Activated naive CD4-positive, alpha-beta T cell treated with Interleukin-2 at 50 U/mL for 16 hours (primary cell): ENCODE data around the gene ASMT.
"Not testable (repeated sequence)": the region's sequence is repeated elsewhere in the genome, so short reads cannot be mapped to it uniquely, and the experiment has no call there.

ENCODE experiments used
- DNase-seq: peaks from one replicate; pipeline ENCODE4 v3.0.0-alpha.2; 2020

ASMT gene

DNA sequence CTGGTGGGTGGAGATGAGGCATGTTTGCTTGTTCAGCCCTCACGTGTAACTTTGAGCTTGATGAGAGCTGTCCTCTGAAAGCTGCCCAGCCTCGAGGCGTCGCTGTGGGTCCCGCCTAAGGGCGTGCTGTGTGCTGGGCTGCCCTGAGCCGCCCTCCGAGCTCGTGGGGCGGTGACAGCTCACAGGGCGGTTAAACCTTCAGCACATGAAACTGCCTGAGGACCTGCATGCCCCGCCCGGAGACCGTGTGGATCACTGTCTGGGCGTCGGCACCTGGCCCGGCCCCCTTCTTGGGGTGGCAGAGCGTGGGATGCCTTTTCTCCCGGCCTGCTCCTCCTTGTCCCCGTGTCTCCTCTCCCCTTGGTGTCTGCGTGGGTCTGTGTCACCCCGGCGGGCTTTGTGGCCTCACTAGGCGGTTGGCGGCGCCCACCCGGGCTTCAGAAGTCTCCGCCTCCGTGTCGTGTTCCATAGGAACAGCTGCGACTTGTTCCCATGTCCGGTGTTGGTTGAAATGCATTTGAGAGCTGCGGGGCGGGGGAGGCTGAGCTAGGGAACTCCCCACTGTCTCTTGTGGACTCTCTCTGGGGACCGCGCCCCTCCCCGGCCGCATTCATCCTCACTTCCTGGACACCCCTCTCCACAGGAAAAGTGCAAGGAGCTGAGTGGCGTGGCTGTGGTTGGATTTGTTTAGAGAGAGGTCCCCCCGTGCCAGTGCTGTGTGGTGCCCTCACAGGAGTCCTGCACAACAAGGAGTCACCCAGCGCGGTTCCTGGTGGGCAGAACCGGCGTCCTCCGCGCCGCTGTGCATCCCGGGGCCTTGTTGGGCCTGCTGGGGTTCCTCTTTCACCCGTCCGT, 16.6 kb upstream of the ASMT start:
- DNase-seq = no peak

DNA sequence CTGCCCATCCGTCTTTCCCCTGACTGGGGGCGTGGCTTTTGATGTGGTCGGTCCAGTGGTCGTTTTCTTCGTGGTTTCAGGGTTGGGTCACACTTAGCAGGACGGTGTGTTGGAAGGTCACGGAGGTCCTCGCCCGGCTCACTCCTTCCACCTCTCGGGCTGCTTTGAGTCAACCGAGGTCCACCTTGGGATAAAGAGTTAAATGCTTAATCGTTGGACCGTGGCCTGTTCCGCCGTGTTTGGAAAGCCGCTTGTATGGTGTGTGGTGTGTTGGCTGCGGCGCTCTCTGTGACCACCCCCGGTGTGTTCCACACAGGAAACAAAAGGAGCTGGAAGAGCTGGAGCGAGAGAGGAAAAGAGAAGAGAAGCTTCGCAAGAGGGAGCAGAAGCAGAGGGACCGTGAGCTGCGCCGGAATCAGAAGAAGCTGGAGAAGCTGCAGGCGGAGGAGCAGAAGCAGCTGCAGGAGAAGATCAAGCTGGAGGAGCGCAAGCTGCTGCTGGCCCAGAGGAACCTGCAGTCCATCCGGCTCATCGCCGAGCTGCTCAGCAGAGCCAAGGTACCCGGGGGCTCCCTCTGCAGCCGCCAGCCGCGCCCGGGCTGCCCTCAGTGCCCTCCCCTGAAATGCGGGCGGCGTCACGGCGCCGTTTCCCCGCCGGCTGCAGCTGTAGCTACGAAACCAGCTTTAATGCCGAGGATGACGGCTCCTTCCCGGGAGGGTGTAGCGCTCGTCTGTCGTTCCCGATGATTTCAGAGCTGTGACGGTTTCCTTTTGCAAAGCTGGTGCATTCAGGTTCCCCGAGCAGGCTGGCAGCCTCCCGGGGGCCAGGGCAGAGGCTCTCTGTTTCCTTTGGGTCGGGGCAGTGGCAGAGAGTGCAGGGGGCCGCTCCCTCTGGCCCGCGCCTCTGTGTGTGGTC, 15.7 kb upstream of the ASMT start:
- DNase-seq = no peak

DNA sequence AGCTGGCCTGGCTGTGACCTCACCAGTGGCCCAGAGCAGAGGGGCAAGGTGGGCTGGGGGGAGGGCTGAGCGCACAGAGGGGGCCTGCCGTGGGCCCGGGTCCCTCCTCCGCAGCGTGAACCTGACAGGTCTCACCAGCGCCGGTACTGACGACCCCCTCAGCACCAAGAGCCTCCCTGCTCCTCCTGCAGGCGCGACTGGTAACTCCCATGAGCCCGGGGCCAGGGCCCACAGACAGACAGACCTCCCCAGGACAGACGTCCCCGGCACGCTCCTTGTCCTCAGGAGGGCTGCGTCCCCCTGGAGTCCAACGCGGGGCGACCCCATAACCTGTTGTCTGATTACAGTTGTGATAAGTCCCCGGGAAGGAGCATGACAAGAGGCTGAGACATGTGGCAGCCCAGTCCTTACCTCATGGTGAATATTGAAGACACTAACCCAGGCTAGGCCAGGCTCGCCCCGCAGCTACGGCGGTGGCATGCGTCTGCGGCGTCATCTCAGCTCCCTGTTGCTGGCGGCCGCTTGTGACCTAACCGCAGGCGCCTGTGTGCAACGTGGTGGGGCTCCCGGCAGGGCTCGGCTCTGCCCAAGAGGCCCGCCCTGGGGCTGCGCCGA, 15.0 kb upstream of the ASMT start:
- no peak for DNase-seq

DNA sequence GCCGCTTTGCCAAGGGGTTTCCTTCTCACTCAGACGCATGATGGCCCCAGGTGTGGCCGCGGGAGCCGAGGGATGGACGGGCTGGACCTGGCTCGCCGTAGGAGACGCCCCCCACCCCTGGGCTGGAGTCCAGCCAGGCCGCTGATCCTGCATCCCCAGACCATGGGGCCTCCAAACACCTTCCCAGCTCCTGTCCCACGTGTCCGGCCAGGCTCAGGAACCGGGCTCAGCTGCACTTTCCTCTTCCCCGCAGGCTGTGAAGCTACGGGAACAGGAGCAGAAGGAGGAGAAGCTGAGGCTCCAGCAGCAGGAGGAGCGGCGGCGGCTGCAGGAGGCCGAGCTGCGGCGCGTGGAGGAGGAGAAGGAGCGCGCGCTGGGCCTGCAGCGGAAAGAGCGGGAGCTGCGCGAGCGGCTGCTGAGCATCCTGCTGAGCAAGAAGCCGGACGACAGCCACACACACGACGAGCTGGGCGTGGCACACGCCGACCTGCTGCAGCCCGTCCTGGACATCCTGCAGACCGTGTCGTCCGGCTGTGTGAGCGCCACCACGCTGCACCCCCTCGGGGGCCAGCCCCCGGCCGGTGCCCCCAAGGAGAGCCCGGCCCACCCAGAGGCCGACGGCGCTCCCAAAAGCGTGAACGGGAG, 14.3 kb upstream of the ASMT start:
- DNase-seq = no peak

DNA sequence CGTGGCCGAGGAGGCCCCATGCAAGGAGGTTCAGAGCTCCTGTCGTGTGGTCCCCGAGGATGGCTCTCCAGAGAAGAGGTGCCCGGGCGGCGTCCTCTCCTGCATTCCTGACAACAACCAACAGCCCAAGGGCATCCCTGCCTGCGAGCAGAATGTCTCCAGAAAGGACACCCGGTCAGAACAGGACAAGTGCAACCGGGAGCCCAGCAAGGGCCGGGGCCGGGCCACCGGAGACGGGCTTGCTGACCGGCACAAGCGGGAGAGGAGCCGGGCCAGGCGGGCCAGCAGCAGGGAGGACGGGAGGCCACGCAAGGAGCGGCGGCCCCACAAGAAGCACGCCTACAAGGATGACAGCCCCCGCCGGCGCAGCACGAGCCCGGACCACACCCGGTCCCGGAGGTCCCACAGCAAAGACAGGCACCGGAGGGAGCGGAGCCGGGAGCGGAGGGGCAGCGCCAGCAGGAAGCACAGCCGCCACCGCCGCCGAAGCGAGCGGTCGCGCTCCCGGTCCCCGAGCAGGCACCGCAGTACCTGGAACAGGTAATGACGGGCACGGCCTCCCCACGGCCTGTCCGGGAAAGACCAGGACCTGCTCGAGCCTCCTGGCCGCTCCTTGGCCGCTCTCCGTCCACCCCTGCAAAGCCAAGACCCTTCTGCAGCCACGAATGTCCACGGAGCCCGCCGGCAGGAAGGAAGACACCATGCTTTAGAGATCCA, 13.7 kb upstream of the ASMT start:
- no peak for DNase-seq

DNA sequence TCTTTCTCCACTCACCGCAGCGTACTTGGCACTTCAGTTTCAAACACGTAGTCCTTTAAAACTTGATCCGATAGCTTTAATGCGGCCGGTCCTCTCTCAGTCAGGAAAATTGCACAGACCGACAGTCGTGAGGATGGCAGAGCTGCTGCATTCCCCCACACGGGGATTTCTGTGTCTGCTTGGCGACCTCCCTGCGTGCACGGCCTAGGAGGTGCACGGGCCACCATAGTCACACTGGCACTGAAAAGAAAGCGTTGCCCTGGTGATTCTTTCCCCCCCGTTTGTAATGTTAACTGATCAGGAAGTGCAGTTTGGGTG, 13.1 kb upstream of the ASMT start:
- DNase-seq = no peak

DNA sequence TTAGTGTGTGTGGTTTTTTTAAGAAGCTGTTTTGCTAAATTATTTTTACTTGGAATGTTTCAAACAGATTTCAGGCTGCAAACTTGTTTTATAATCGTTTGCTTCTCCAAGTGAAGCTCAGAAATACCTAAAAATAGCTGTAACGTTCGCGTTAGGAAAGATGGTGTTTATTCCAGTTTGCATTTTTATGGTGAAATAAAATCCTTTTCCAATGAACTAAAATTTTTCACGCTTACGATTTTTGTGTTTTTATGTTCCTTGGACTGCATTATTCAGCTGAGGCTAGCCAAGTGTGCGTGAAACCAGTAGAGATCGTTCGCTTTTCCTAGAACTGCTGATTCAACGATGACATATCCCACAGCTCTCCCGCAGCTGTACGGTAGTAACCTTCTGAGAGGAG, 12.6 kb upstream of the ASMT start:
- no peak for DNase-seq

DNA sequence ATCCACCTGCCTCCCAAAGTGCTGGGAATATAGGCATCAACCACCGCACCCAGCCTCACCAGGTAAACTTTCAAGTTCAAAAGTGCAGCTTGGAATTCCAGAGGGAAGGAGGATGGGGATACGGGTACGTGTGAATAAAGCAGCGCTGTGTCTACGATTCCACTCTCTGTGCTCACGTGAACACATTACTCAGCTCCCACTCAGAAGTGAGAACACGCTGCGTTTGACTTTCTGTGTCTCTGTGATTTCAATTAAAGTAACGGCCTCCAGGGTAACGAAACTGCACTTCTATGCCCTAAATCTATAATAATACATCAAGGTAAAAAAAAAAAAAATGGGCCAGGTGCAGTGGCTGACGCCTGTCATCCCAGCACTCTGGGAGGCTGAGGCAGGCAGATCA, 8.4 kb upstream of the ASMT start:
- DNase-seq = no peak

DNA sequence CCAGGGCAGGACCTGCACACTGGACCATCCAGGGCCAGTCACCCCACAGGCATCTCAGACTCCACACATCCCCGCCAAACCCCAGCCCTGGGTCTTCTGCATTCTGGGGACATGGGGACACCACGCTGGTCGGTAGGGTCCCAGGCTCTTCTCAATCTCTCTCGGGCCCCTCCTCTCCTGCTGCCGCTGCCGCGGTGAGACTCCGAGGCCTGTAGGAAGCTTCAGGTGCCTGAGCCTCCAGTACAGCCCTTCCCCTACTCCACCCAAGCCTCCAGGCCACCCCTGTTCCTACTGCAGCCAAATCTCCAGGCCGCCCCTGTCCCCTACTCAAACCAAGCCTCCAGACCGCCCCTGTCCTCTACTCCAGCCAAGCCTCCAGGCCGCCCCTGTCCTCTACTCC, 5.5 kb upstream of the ASMT start:
- DNase-seq = no peak

DNA sequence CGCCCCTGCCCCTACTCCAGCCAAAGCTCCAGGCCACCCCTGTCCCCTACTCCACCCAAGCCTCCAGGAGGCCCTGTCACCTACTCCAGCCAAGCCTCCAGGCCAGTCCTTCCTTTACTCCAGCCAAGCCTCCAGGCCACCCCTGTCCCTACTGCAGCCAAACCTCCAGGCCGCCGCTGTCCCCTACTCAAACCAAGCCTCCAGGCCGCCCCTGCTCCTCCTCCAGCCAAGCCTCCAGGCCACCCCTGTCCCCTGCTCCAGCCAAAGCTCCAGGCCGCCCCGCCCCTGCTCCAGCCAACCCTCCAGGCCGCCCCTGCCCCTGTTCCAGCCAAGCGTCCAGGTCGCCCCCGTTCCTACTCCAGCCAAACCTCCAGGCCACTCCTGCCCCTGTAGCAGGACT, 5.1 kb upstream of the ASMT start:
- no peak for DNase-seq

DNA sequence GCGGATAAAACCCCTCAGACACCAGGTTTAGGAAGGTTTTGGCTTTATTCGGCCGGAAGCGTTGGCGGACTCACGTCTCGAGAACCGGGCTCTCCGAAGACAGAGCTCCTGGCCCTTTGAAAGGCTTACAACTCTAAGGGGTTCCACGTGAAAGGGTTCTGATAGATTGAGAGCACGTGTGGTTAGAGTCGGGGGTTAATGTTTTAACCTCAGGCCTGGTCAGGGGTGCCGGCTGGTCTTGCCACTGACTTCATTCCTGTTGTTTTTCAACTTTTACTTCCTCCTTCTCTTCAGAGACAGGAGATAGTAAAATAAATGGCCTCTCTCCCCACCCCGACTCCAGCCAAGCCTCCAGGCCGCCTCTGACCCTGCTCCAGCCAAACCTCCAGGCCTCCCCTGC, 4.7 kb upstream of the ASMT start:
- DNase-seq = no peak

DNA sequence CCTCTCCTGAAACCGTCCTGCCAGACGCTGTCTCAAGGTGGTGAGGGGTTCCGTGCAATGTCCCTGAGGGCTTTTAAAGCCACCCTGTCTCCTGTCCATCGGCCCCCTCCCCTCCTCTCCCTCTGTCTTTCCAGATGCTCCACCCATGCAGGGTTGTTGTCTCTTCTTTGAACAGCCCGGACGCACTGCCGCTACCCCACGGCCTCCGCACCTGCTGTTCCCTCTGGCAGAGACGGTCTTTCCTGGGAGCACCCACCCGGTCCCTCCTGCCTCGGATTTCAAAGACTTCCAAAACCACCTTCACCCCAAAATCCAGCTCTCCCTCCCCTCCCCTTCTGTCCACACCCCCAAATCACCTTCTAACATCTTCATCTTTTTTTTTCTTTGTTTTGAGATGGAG, 4.1 kb upstream of the ASMT start:
- DNase-seq = no peak

DNA sequence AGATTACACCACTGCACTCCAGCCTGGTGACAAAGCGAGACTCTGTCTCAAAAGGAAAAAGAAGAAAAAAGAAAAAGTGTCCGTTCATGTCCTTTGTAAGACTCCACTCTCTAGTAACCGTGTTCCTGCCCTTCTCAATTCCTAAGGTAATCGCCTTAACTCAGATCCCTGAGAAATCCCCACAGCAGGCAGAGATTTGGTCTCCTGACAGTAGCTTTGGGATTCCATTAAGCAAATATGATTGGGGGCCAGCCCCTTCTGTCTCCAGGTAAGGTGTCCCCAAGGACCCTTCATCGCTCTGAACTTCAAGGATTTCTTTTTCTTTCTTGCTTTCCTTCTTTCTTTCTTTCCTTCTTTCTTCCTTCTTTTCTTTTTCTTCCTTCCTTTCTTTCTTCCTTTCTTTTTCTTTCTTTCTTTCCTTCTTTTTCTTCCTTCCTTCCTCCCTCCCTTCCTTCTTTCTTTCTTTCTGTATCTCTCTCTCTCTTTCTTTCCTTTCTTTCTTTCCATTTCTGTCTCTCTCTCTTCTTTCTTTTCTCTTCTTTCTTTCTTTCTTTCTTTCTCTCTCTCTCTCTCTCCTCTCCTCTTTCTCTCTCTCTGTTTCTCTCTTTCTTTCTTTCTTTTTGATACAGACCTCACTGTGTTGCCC, 2.1 kb upstream of the ASMT start:
- DNase-seq = no peak

DNA sequence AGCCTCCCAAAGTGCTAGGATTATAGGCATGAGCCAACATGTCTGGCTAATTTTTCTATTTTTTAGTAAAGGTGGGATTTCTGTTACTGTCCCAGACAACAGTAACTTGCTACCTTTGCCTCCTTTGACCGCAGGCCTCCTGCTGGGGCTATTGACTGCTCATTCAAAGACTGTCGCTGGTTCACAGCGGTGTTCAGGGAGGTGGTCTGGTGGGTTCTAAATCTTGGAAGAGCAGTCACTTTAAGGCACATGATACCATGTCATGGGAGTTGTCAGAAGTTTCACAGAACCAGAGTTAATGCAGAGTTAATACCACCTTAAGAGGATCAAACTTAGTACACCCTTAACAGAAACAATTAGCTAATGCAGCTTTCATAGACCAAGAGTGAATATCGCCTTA, 3.8 kb downstream of the ASMT start:
- no peak for DNase-seq

DNA sequence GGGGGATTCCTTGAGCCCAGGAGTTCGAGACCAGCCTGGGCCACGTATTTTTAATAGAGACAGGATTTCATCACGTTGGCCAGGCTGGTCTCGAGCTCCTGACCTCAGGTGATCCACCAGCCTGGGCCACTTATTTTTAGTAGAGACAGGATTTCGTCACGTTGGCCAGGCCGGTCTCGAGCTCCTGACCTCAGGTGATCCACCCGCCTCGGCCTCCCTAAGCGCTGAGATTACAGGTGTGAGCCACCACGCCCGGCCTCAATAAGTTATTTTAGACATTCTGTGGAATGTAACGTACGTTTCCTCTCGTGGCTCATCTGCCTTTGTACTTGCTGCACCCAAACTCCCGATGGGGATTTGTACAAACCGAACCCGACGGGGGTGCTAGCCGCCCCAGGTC, 8.8 kb downstream of the ASMT start:
- no peak for DNase-seq

DNA sequence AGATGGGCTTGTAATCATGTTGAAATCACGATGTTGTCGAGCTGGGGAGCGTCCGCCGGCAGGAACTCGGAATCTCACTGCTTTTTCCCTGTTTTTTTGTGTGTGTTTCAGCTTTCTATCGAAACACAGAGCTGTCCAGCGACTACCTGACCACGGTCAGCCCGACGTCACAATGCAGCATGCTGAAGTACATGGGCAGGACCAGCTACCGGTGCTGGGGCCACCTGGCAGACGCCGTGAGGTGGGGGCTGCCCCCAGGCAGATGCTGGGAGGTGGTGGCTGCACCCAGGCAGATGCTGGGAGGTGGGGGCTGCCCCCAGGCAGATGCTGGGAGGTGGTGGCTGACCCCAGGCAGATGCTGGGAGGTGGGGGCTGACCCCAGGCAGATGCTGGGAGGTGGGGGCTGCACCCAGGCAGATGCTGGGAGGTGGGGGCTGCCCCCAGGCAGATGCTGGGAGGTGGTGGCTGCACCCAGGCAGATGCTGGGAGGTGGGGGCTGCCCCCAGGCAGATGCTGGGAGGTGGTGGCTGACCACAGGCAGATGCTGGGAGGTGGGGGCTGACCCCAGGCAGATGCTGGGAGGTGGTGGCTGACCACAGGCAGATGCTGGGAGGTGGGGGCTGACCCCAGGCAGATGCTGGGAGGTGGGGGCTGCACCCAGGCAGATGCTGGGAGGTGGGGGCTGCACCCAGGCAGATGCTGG, 9.4 kb downstream of the ASMT start:
- not testable (repeated sequence) for DNase-seq

DNA sequence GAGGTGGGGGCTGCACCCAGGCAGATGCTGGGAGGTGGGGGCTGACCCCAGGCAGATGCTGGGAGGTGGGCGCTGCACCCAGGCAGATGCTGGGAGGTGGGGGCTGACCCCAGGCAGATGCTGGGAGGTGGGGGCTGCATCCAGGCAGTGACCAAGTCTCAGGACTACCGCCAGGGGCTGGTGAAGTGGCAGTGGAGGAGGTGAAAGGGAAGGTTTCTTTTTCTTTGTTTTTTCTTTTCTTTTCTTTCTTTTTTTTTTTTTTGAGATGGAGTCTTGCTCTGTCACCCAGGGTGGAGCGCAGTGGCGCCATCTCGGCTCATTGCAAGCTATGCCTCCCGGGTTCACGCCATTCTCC, 10.0 kb downstream of the ASMT start:
- not testable (repeated sequence) for DNase-seq

DNA sequence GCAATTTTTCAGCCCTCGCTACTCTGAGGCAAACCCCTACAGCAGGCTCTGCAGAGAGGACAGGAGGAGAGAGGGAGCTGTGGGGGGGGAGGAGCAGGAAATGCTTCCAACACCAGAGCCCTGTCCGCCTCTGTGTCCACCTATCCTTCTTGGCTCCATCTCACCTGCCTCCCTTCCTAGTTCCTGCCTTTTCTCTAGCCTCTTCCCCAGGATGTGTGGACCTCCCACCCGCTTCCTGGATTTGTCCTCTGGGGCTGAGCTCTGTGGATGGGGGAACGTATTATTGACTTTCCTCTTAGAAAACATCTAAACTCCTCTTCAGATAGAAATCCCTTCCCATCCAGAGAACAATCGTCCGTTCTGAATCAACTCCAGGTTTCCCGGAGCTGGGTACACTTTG, 14.4 kb downstream of the ASMT start:
- no peak for DNase-seq

DNA sequence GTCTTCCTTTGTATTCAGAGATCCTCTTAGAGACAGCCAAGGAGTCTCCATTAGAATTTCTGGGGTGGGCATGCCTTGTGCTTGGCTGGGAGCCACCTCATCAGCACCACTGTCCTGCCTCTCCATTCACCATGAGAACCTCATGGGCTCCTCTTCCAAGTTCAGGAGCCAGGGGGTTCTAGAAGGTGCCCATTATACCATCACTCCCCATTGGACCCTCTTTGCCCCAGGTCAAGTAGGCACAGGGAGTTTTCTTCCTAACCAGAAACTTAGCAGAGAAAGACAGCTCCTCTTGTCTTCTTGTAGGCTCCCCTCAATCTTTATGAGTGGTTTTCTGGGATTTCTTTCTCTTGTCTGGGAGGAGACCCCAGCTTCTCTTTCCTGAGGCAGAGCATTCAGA, 31.1 kb downstream of the ASMT start:
- DNase-seq = no peak

DNA sequence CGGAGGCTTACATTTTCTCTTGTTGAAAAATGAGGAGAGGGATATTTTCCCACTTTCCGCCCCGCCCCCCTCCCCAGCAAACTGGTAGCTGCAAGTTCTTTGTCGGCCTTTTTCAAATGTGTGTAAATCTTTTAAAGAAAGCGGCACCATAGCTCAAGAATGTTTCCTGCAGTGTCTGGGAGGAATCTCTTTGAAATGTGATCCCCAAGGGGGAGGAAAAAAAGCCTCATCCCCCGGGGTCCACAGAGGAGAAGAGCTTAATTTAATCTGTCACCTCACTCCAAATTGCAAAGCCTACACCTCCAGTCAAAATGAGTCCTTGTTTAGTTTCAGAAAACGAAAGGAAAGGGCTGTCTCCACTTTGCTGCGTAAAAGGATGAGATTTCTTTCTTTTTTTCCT, 34.8 kb downstream of the ASMT start:
- DNase-seq = no peak

DNA sequence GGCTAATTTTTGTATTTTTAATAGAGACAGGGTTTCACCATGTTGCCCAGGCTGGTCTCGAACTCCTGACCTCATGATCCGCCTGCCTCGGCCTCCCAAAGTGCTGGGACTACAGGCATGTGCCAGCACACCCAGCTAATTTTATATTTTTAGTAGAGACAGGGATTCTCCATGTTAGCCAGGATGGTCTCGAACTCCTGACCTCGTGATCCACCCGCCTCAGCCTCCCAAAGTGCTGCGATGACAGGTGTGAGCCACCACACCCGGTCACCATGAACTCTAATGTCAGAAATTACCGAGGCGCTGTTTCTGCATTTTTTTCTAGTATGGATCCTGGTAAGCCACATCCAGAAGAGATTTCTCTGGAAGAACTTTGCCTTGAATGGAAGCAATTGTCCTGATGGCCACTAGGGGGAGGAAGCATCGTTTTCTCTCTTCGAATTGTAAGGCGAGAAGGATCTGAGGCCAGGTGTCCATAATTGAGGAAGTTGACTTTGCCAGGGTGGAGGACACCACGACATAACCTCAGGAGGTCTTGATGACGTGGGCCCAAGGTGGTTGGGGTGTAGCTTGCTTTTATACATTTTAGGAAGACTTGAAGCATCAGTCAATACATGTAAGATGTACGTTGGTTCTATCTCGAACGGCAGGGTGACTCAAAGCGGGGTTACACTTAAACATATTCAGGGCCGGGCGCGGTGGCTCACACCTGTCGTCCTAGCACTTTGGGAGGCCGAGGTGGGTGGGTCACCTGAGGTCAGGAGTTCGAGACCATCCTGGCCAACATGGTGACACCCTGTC, 37.4 kb downstream of the ASMT start:
- peak; percentile 14 for DNase-seq
